ENCODE results near the gene LDHAL6B.

Gene LDHAL6B

GRCh38 chr15:59177317-59177660 lies 29.4 kb upstream of the LDHAL6B start:
- no peak for DNase-seq

GRCh38 chr15:59178151-59178695 lies 28.4 kb upstream of the LDHAL6B start:
- no peak for DNase-seq

- no peak for DNase-seq
Observed at GRCh38 chr15:59179717-59180116, 26.9 kb upstream of the LDHAL6B start.

- peak; percentile 62 for DNase-seq
Observed at GRCh38 chr15:59180945-59181600, 25.6 kb upstream of the LDHAL6B start.

GRCh38 chr15:59185725-59186124 lies 20.9 kb upstream of the LDHAL6B start:
- DNase-seq, result no peak

- DNase-seq, result no peak
Observed at GRCh38 chr15:59186501-59186900, 20.1 kb upstream of the LDHAL6B start.

- no peak for DNase-seq
Observed at GRCh38 chr15:59189241-59189640, 17.4 kb upstream of the LDHAL6B start.

GRCh38 chr15:59190291-59190690 lies 16.4 kb upstream of the LDHAL6B start:
- DNase-seq, result no peak

GRCh38 chr15:59191855-59192237 lies 14.8 kb upstream of the LDHAL6B start:
- DNase-seq, result peak; percentile 87

GRCh38 chr15:59194639-59195325 lies 11.9 kb upstream of the LDHAL6B start:
- DNase-seq, result no peak

GRCh38 chr15:59196416-59196815 lies 10.2 kb upstream of the LDHAL6B start:
- DNase-seq, result no peak

- DNase-seq, result no peak
Observed at GRCh38 chr15:59197454-59197853, 9.2 kb upstream of the LDHAL6B start.

GRCh38 chr15:59199626-59200465 lies 6.8 kb upstream of the LDHAL6B start:
- peak; percentile 81 for DNase-seq

- DNase-seq, result peak; percentile 36
Observed at GRCh38 chr15:59200560-59200959, 6.1 kb upstream of the LDHAL6B start.

- DNase-seq, result no peak
Observed at GRCh38 chr15:59203008-59203407, 3.6 kb upstream of the LDHAL6B start.

GRCh38 chr15:59203657-59204056 lies 3.0 kb upstream of the LDHAL6B start:
- DNase-seq, result no peak

- DNase-seq, result no peak
Observed at GRCh38 chr15:59205839-59206622, 612 bp upstream of the LDHAL6B start.

- DNase-seq, result no peak
Observed at GRCh38 chr15:59208613-59209249, 2.1 kb downstream of the LDHAL6B start.

- no peak for DNase-seq
Observed at GRCh38 chr15:59210186-59210585, 3.5 kb downstream of the LDHAL6B start.

GRCh38 chr15:59216911-59217310 lies 10.3 kb downstream of the LDHAL6B start:
- DNase-seq, result no peak

- no peak for DNase-seq
Observed at GRCh38 chr15:59217876-59218498, 11.3 kb downstream of the LDHAL6B start.

- no peak for DNase-seq
Observed at GRCh38 chr15:59218710-59219109, 12.1 kb downstream of the LDHAL6B start.

All from fibroblast of skin of back (primary cell).